GM23248 (cell line): ENCODE results near the gene ZNF827. TPM values are rescaled to one million over a fixed set of nuclear protein-coding genes. Genes with fewer than 3 reads are reported as not detected.

Source experiments
- DNase-seq: peaks from one replicate; pipeline ENCODE4 v3.0.0-alpha.2; 2015
- H2AFZ ChIP-seq: fragments of 200-600 bp; sonication (generic); 2 replicates; pipeline ENCODE4 v1.6.1; 2016; ENCODE audit warnings: antibody characterized with exemption
- H3F3A ChIP-seq: fragments of 200-600 bp; sonication (generic); 2 replicates; pipeline ENCODE4 v1.6.1; 2016; ENCODE audit warnings: mild to moderate bottlenecking, antibody characterized with exemption, mixed run types; ENCODE audit not compliant: insufficient read depth
- H3K27ac ChIP-seq: fragments of 200-600 bp; sonication (generic); 2 replicates; pipeline ENCODE4 v1.5.1; 2016; ENCODE audit warnings: mild to moderate bottlenecking
- H3K27me3 ChIP-seq: fragments of 200-600 bp; sonication (generic); replicated peaks from 2 replicates; pipeline ENCODE4 v1.6.1; 2016; ENCODE audit warnings: mild to moderate bottlenecking; ENCODE audit not compliant: insufficient read depth
- H3K36me3 ChIP-seq: fragments of 200-600 bp; sonication (generic); 2 replicates; pipeline ENCODE4 v1.6.1; 2016; ENCODE audit warnings: low read depth, mild to moderate bottlenecking
- H3K4me1 ChIP-seq: fragments of 200-600 bp; sonication (generic); 2 replicates; pipeline ENCODE4 v1.6.1; 2016; ENCODE audit warnings: mild to moderate bottlenecking; ENCODE audit not compliant: insufficient read depth
- H3K4me2 ChIP-seq: fragments of 200-600 bp; sonication (generic); one replicate; pipeline ENCODE4 v1.6.1; 2016; ENCODE audit warnings: mild to moderate bottlenecking; ENCODE audit not compliant: unreplicated experiment
- H3K4me3 ChIP-seq: fragments of 200-600 bp; sonication (generic); 2 replicates; pipeline ENCODE4 v1.5.1; 2016; ENCODE audit warnings: mild to moderate bottlenecking
- H3K79me2 ChIP-seq: fragments of 200-600 bp; sonication (generic); 2 replicates; pipeline ENCODE4 v1.6.1; 2016; ENCODE audit warnings: mild to moderate bottlenecking; ENCODE audit not compliant: insufficient read depth
- H3K9ac ChIP-seq: fragments of 200-600 bp; sonication (generic); 2 replicates; pipeline ENCODE4 v1.6.1; 2016; ENCODE audit warnings: mild to moderate bottlenecking
- H3K9me2 ChIP-seq: fragments of 200-600 bp; sonication (generic); 2 replicates; pipeline ENCODE4 v1.6.1; 2016; ENCODE audit warnings: mixed run types, mild to moderate bottlenecking, moderate library complexity; ENCODE audit not compliant: insufficient read depth
- H3K9me3 ChIP-seq: fragments of 200-600 bp; sonication (generic); one replicate; pipeline ENCODE4 v1.6.1; 2017; ENCODE audit warnings: low read depth
- H4K20me1 ChIP-seq: fragments of 200-600 bp; sonication (generic); 2 replicates; pipeline ENCODE4 v1.6.0; 2016; ENCODE audit not compliant: insufficient read depth
- EZH2 ChIP-seq: fragments of 200-600 bp; sonication (generic); IDR thresholded peaks from 2 replicates; pipeline ENCODE4 v1.6.1; 2018; ENCODE audit warnings: antibody characterized with exemption, mild to moderate bottlenecking; ENCODE audit not compliant: insufficient read depth, poor library complexity, severe bottlenecking
- EZH2phosphoT487 ChIP-seq: fragments of 200-600 bp; sonication (generic); IDR thresholded peaks from 2 replicates; pipeline ENCODE4 v1.6.1; 2018; ENCODE audit warnings: antibody characterized with exemption, moderate library complexity, mild to moderate bottlenecking, low read depth; ENCODE audit not compliant: insufficient read depth
- WGBS, 2 experiments: methylation state at CpG; one replicate each; pipeline ENCODE4 v1.1.6; 2015 to 2017; ENCODE audit warnings: low lambda C conversion rate in 2 of 2, low coverage in 1 of 2; ENCODE audit errors: missing lambda C conversion rate in 2 of 2; 5-methylcytosine and 5-hydroxymethylcytosine counted together
- in situ Hi-C: fragments of 300-500 bp; cut with MboI; formaldehyde crosslinking; loops from 2 replicates; pipeline ENCODE4 v1.15.0; 2020
- polyA plus RNA-seq: library from polyadenylated mRNA; unstranded; fragments of >200 nt; fragmentation: Nextera tagmentation; extraction: Ambion mirVana; gene quantifications from 2 replicates; pipeline ENCODE4 v1.2.1, GENCODE V29; 2016
- total RNA-seq: library from RNA; depleted of rRNA; stranded (reverse); fragments of >200 nt; shearing (Covaris generic); gene quantifications from 2 replicates; pipeline ENCODE4 v1.2.3, GENCODE V29; 2014

ZNF827 gene
- total and polyA plus RNA-seq, 2 experiments from 2014 or later = 5.0 to 10.1 TPM

GRCh38 chr4:145937971-145938611 is 532 bp downstream of the ZNF827 start:
- Histone ChIP-seq H3K27me3 (no peaks in the 10 kb centered on the region), H3K4me1 (peaks cover 31% of the 10 kb centered on the region), H3K79me2 (peaks cover 41% of the 10 kb centered on the region), H3F3A (peaks cover 24% of the 10 kb centered on the region), H3K9me3 (no peaks in the 10 kb centered on the region), H3K9me2 (no peaks in the 10 kb centered on the region), H3K36me3 (no peaks in the 10 kb centered on the region), H3K27ac (peak overlapping the region; percentile 91), H3K4me3 (peak overlapping the region; percentile 97), H3K9ac (peak overlapping the region; percentile 99), H2AFZ (peak overlapping the region; percentile 85), H3K4me2 (peak overlapping the region; percentile 91), H4K20me1 (no peaks in the 10 kb centered on the region)
- in situ Hi-C loops = no loop called here
- DNase-seq = peak; percentile 69
- no peak for TF ChIP-seq EZH2
- 1 to 4% methylated on average over 14 to 18 of the region's 18 CpGs for WGBS, 2 experiments

DNA sequence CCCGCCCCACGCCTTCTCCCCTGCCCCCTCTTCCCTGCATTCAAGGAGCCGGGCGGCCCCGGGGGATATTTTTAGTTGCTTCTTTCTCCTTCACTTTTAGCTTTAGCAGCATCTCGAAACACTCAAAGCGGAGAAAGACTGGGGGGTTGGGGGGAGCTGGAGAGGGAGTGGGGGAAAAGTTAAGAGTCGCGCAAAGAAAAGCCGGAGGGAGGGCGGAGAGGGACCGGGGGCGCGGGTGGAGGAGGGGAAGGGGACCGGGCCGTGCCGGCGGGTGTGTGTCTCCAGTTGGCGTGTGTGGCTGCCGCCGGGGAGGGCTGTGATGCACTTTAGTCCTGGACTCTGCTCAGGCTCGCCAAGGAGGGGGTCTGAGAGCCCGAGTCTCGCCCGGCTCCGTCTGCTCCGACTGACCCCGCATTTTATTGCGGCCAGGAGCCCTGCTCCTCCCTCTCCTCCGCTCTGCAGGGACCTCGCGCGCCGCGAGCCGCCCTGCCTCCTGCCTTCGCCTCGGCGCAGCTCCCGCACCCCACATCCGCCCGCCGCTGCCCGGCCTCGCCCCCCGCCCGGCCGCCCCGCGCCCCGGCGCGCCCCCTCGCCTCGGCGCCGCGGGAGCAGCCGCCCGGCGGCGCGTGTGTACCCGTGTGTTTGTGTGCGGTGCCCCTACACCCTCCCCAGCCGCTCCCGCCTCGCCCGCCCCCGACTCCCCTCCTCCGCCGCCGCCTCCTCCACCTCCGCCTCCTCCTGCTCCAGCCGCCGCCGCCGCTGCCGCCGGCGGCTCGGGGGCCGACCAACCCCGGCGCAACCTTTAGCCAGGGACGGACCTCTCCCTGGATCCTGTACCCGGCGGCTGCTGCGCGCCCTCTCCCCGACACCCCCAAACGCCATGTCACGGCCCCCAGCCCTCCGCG is 1.4 kb downstream of the ZNF827 start:
- H3K79me2 ChIP-seq = peaks cover 50% of the 10 kb centered on the region
- DNase-seq = peak; percentile 79
- H2AFZ ChIP-seq = peak overlapping the region; percentile 85
- TF ChIP-seq EZH2 = no peak
- no peak for TF ChIP-seq EZH2phosphoT487
- H3K9ac ChIP-seq = peak overlapping the region; percentile 99
- H3F3A ChIP-seq = peaks cover 24% of the 10 kb centered on the region
- H3K4me3 ChIP-seq = peak overlapping the region; percentile 97
- peaks cover 35% of the 10 kb centered on the region for H3K4me1 ChIP-seq
- no peaks in the 10 kb centered on the region for H3K27me3 ChIP-seq
- no peaks in the 10 kb centered on the region for H3K36me3 ChIP-seq
- in situ Hi-C loops = no loop called here
- H3K4me2 ChIP-seq = peak overlapping the region; percentile 91
- WGBS, 2 experiments = 1% methylated on average over 37 to 61 of the region's 95 CpGs
- H3K9me2 ChIP-seq = no peaks in the 10 kb centered on the region
- H3K9me3 ChIP-seq = no peaks in the 10 kb centered on the region
- H4K20me1 ChIP-seq = no peaks in the 10 kb centered on the region
- peak overlapping the region; percentile 91 for H3K27ac ChIP-seq

DNA sequence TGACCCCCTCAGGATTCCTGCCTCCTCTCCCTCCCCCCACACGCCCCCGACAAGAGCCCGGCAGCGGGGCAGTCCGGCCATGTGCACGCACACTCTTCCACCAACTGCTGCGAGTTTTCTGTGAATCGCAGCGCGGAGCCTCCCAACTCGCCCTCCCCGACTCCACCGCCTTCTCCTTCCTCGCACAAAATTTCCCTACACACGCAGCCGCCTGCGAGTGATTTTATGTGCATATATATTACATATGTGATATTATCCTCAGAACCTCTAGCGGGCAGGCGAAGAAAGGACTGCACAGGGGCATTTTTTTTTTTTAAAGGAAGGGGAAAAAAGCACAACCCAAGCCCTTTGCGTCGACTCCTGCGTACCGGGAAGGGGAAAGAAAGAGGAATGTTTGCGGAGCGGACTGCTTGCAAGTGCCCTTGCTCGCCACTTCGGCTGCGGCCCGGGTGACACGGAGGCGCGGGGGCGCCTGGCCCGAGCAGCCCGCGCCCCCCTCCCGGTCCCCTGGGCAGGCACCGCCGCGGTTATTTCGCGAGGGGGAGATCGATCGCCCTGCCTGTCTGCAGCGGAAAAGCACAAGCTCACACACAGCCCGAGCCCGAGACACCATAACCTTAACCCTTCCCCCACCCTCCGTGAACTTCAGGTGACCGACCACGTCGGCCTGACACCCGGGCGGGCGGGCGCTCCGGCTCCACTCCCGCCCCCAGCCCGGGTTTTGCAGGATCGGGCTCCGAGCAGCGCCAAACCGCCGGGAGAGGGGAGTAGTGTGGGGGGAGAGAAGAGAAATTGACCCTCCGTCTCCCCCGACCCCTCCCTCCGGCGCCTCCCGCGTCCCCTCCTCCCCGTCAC is 2.3 kb downstream of the ZNF827 start:
- H3K27ac ChIP-seq = peak overlapping the region; percentile 91
- WGBS, 2 experiments = 0 to 1% methylated on average over 57 to 60 of the region's 70 CpGs
- H3K4me2 ChIP-seq = peak overlapping the region; percentile 79
- no peaks in the 10 kb centered on the region for H3K9me3 ChIP-seq
- H3K9ac ChIP-seq = peak overlapping the region; percentile 99
- DNase-seq = peak; percentile 85
- no peaks in the 10 kb centered on the region for H3K9me2 ChIP-seq
- in situ Hi-C loops = no loop called here
- peak overlapping the region; percentile 81 for H2AFZ ChIP-seq
- no peaks in the 10 kb centered on the region for H3K27me3 ChIP-seq
- no peaks in the 10 kb centered on the region for H4K20me1 ChIP-seq
- H3K4me3 ChIP-seq = peak overlapping the region; percentile 97
- peaks cover 59% of the 10 kb centered on the region for H3K79me2 ChIP-seq
- no peaks in the 10 kb centered on the region for H3K36me3 ChIP-seq
- H3F3A ChIP-seq = peaks cover 24% of the 10 kb centered on the region
- TF ChIP-seq EZH2phosphoT487 = no peak
- TF ChIP-seq EZH2 = no peak
- H3K4me1 ChIP-seq = peaks cover 35% of the 10 kb centered on the region
